Activated CD8-positive, alpha-beta memory T cell treated with anti-CD3 and anti-CD28 coated beads, Interleukin-2, amount 50 U/mL, for 1 hour (primary cell): ENCODE results near the gene WRAP73.

ENCODE experiments used
- DNase-seq: peaks from one replicate; pipeline ENCODE4 v3.0.0-alpha.2; 2020; ENCODE audit errors: extremely low read depth

Gene WRAP73

GRCh38 chr1:3650248-3651025, 534 bp upstream of the WRAP73 start:
- DNase-seq = no peak

GRCh38 chr1:3646596-3646995, 3.3 kb downstream of the WRAP73 start:
- no peak for DNase-seq

- DNase-seq = no peak
Measured at GRCh38 chr1:3645666-3646355, 4.1 kb downstream of the WRAP73 start.

GRCh38 chr1:3645247-3645646, 4.7 kb downstream of the WRAP73 start:
- no peak for DNase-seq

- no peak for DNase-seq
Measured at GRCh38 chr1:3644273-3644672, 5.6 kb downstream of the WRAP73 start.

DNA sequence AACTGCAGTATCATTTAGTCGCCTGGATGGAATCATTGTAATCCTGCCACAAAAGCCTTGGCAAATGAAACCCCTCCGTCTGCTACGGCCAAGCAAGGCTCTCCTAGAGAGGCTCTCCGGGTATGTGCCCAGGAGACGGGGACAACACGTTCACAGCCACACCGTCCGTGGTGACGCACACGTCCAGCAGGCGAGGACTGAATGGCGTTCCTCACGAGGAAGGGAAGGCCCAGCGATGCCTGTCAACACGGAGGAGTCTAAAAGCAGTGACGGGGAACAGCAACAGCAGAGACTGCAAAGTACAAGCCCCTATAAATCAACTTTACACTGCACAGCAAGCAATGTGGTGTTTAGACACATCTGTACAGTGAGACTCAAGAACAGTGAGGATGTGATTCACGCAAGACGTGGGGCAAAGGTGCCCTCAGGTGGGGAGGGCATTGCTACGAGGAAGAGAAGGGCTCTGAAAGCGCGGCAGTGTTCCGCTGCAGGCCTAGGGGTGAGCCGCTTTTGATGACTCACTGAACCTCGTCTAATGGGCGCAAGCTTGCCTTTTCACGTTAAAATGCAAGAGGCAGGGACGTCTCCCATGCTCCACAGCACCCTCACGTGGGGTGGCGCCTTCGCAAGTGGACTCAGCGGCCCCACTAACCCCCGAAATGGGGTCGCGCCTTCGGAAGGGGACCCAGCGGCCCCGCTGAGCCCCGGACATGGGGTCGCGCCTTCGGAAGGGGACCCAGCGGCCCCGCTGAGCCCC, 6.8 kb downstream of the WRAP73 start:
- no peak for DNase-seq

DNA sequence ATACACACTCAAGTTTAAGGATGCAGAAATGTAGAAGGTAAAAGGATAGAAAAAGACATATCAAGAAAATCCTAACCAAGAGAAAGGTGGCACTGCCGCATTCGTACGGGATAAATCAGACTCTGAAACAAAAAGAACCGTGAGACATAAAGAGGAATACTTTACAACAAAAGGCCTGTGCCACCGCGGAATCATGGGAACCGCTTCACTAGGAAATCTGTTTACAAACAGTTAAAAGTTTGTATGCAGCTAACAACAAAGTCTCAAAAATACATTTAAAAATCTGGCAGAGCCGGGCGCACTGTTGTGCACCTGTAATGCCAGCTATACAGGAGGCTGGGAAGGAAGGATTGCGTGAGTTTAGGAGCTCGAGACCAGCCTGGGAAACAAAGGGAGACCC, 8.1 kb downstream of the WRAP73 start:
- no peak for DNase-seq

DNA sequence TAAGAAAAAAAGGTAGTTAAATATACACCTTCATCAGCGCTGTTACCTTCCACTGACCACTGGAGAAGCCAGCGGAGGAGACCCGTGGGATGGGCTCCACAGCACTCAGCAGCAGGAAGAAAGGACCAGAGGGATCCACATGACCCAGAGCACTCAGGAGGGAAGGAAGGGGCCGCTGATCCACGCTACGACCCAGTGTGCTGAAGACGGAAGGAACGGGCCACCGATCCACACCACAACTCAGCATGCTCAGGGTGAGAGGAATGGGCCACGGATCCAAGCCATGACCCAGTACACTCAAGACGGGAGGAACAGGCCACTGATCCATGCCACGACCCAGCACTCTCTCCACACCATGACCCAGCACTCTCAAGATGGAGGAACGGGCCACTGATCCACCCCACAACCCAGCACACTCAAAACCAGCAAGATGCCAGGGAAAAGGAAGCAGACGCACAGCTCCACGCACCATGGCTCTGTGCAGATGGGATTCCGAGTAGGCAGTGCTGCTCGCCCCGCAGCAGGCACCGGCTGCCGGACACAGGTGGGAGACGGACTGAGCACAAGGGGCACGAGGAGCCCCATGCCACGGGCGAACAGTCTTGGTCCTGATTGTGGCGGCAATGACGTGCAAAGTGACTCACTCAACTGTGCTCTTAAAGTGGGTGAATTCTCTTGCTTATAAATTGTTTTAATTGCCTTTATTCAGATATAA, 8.7 kb downstream of the WRAP73 start:
- DNase-seq = no peak

- DNase-seq = no peak
Measured at GRCh38 chr1:3640121-3640837, 9.6 kb downstream of the WRAP73 start.

DNA sequence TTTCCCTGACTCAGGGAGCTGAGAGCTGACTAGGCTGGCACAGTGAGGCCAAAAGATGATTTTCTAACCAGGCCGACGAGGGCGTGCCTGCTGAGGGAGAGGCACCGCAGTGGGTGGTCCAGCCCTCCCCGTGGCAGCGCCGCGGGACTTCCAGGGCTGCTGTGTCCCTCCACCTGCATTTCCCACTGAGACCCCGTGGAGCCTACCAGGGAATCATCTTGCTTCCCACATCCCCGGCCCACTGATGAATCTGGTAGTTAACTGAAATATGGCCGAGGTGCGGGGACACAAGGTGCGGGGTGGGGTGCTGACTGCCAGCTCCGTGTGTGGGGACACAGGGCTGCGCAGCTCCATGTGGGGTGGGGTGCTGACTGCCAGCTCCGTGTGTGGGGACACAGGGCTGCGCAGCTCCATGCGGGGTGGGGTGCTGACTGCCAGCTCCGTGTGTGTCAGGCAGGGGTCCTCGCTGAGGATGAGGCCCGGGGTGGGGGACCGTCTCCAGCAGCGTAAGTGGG, 10.4 kb downstream of the WRAP73 start:
- DNase-seq = no peak

DNA sequence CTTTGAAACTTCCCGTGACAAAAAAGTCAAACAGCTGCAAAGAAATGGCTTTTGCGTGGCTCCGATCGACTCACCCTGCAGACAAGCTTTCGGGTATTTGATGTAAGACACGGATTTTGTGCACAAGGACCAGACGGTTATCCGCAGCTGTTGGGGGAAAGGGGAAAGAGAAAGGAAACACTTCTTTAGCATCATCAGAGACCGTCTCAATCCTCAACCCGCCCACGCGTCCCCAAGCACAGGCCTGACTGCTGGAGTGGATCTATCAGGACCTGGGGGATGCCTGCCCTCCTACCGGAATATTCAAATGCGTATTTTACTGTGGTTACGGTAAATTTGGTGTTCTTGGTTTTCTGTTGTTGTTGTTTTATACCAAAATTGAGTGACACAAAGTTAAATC, 11.2 kb downstream of the WRAP73 start:
- DNase-seq = no peak

- no peak for DNase-seq
Measured at GRCh38 chr1:3638027-3638426, 11.9 kb downstream of the WRAP73 start.

GRCh38 chr1:3636531-3636930, 13.4 kb downstream of the WRAP73 start:
- DNase-seq = no peak

- no peak for DNase-seq
Measured at GRCh38 chr1:3636080-3636479, 13.8 kb downstream of the WRAP73 start.

DNA sequence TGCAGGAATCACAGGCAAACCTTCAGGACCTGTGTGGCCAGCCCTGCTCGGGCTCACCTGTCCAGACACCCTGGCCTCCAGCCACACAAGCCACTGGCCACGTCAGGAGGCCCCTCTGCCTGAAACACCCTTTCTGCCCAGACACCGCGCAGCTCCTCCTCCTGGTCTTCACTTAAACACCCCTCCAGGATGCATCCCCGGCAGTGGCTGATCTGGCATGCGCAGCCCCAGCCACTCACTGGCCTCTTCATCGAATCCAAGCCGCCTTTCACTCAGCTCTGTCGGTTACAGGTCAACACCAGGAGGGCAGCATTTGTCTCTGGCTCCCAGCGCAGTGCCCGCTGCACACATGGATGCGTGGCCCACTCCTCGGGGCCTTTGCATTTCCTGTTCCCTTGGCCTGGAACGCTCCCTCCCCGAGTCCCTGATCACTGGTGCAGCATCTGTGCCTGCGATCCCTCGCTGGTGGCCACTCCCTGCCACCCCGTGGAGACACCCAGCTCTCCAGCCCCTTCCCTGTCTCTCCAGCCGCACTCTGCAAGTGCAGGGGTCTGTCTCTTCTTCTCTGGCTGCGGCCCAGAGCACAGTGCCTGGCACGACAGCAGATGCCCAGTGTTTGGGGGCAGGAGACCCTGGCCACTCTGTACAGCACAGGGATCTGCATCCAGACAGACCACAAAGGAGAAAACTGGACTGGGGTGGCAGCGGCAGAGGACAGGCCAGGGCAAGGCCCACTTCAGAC, 15.7 kb downstream of the WRAP73 start:
- no peak for DNase-seq

DNA sequence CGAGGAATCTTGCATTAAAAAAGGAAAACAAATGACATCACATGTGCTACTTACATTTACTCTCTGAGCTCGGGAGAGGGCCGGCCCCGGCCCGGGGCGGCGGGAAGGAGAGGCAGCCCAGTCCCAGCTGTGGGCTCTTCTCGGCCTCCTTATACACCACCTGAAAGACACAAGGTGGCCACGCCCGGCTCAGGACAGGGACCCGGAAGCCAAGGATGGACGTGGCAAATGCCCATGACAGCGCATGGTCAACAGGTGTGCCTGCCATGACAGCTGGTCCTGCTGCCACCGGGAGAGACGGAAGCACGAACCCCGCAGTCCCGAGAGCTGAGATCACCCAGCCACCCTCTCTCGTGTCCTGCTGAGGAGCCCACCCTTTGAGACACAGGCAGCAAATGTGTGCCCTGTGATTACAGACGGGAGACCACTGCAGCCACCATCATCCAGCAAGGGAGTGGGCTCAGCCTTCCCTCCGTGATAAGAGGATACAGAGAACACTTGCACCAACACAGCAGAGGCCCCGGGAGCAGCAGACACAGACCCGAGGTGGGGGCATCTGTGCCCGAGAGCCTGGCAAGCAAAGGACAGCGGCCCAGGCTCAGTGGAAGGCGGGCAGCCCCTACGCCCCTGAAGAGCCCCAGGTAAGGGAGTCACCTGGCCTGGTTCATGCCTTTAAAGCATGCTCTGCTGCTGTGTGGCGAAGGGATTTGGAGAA, 16.4 kb downstream of the WRAP73 start:
- no peak for DNase-seq

- no peak for DNase-seq
Measured at GRCh38 chr1:3632716-3633343, 17.1 kb downstream of the WRAP73 start.

DNA sequence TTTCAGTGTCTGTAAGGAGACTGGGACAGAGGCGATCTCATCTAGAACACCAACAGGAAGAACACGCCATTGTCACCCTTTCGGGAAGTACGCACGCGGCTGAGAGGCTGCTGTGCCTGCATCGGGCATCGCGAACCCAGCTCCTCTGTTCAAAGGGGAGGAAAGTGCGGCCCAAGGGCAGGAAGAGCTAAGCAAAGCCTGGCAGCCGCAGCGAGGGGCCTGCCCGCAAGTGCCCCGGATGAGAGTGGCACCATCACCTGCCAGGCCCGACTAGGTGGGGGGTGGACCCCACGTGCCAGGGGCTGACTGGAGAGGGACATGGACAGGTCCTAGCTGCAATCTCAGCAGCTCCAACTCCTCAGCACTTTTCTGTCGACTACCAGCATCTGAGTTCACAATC, 17.6 kb downstream of the WRAP73 start:
- DNase-seq = no peak
